HEK293 (cell line): ENCODE measurements around the gene ADGRL1.

Experiments used
- CTCF ChIP-seq: fragments of 450-650 bp; formaldehyde crosslinking; IDR thresholded peaks from 2 replicates; pipeline ENCODE4 v1.5.1; 2016; ENCODE audit warnings: missing biosample characterization, missing genetic modification characterization
- ZNF10 ChIP-seq: fragments of 450-650 bp; formaldehyde crosslinking; IDR thresholded peaks from 2 replicates; pipeline ENCODE4 v1.5.1; 2017; ENCODE audit warnings: missing biosample characterization, missing genetic modification characterization
- ZNF146 ChIP-seq: fragments of 450-650 bp; formaldehyde crosslinking; IDR thresholded peaks from 2 replicates; pipeline ENCODE4 v1.5.1; 2016; ENCODE audit warnings: missing biosample characterization, missing genetic modification characterization
- ZNF239 ChIP-seq: fragments of 450-650 bp; formaldehyde crosslinking; IDR thresholded peaks from 2 replicates; pipeline ENCODE4 v1.5.1; 2016; ENCODE audit warnings: missing biosample characterization, missing genetic modification characterization
- ZNF362 ChIP-seq: fragments of 450-650 bp; formaldehyde crosslinking; IDR thresholded peaks from 2 replicates; pipeline ENCODE4 v1.5.1; 2016; ENCODE audit warnings: missing biosample characterization, missing genetic modification characterization
- ZNF433 ChIP-seq: fragments of 450-650 bp; formaldehyde crosslinking; IDR thresholded peaks from 2 replicates; pipeline ENCODE4 v1.5.1; 2016; ENCODE audit warnings: missing biosample characterization, missing genetic modification characterization, low read depth
- ZNF488 ChIP-seq: fragments of 450-650 bp; formaldehyde crosslinking; IDR thresholded peaks from 2 replicates; pipeline ENCODE4 v1.5.1; 2016; ENCODE audit warnings: missing biosample characterization, missing genetic modification characterization
- ZNF776 ChIP-seq: fragments of 450-650 bp; formaldehyde crosslinking; IDR thresholded peaks from 2 replicates; pipeline ENCODE4 v1.5.0; 2017; ENCODE audit warnings: missing biosample characterization, missing genetic modification characterization, borderline replicate concordance

- no peak for TF ChIP-seq ZNF146 (tag by site-specific recombination)
- no peak for TF ChIP-seq ZNF488 (tag by site-specific recombination)
- TF ChIP-seq ZNF362 (tag by site-specific recombination), result no peak
- TF ChIP-seq CTCF (tag by site-specific recombination), result no peak
- no peak for TF ChIP-seq ZNF433 (tag by site-specific recombination)
- TF ChIP-seq ZNF10, result no peak
- TF ChIP-seq ZNF776 (tag by site-specific recombination), result no peak
- TF ChIP-seq ZNF239, result no peak
These were observed 102.7 kb downstream of the ADGRL1 start for GRCh38 chr19:14103310-14103709.
